ENCODE results near the gene XG.
A peak's percentile ranks its signal among the peaks of the same experiment; 100 is the strongest.

XG gene

DNA sequence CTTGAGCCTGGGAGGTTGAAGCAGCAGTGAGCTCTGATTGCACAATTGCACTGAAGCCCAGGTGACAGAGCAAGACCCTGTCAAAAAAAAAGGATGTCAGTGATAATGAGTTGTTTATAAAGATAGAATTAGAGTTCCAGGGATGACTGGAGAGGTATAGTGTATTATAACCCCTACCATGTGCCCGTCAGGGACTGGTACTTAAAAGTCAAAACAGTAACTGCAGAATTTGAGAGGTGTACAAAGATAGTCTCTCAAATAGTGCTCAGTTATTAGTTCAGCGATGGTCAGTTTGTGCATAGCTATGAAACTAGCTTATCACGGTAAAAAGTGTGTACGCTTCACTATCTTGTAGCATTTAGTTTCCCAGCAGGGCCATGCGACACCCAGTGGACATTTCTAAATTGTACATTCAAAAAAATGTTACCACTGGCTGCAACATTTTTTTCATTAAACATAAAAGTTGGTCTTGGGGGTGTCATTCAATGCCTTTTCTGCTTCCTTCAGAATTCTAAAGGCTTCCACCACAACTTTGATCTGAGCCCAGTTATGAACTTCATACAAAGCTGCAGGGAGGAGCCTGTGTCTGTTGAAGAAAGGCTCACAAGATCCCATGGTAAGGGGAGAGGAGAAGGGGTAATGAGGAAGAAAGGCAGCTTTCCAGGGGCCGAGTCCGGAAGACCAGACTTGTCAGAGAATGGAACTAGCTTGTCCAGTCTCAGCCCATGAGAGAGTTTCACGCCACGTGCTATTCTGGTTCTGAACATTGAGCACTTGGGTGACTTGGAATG, 67.7 kb downstream of the XG start:
- no peak overlapping the region for H3K27ac ChIP-seq (replicated peaks)
- H3K27me3 ChIP-seq (ENCODE audit: insufficient read depth, poor library complexity, severe bottlenecking) = no peaks in the 10 kb centered on the region
- TF ChIP-seq CTCF (IDR thresholded peaks at IDR 0.05; ENCODE audit: insufficient read depth, low read length) = no peak
- TF ChIP-seq REST (IDR thresholded peaks at IDR 0.05; ENCODE audit: insufficient replicate concordance, low read depth) = no peak
- TF ChIP-seq GABPA (IDR thresholded peaks at IDR 0.05; ENCODE audit: low read depth) = no peak
- TF ChIP-seq POLR2AphosphoS5 (IDR thresholded peaks at IDR 0.05; ENCODE audit: low read depth) = no peak
- no peak for TF ChIP-seq SPI1 (IDR thresholded peaks at IDR 0.05; ENCODE audit: borderline replicate concordance, low read depth)
- DNase-seq (ENCODE audit: low read depth in 1 of 2, low spot score in 1 of 2) = peak in 1 of 2 experiments; percentile 14
- no peak overlapping the region for H3K4me3 ChIP-seq (replicated peaks; ENCODE audit: insufficient read depth, low read length)

DNA sequence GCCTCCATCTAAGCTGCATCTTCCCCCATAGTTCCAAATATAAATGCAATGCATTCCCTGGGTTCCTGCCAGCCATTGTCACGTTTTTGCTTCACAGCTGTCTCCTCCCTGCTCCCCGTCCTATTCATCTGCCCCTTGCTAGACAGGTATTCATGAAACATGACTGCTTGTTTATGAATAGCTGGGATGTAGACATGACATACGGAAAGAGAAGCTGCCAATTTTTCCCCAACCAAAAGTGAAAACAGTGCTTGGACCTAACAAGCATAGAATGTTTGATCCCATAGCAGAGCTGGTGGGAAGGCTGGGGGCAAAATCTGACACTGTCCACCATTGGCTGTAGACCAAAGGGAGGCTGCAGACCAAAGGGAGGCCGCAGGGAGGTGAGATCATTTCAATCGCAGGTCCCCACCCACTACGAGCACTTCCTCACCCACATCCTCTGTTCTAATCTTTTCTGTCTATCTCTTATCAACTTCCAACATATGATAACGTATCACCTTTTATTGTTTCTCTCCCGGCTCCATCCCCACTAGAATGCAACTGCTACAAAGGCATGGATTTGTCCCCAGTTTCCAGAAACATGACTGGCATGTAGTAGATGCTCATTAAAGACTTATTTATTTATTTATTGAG, 68.4 kb downstream of the XG start:
- H3K4me3 ChIP-seq (replicated peaks; ENCODE audit: insufficient read depth, low read length) = no peak overlapping the region

GRCh38 chrX:2823795-2824386, 72.1 kb downstream of the XG start:
- no peak for DNase-seq (ENCODE audit: low read depth in 1 of 2, low spot score in 1 of 2)
- H3K27ac ChIP-seq (replicated peaks) = no peak overlapping the region
- no peak for TF ChIP-seq GABPA (IDR thresholded peaks at IDR 0.05; ENCODE audit: low read depth)
- H3K27me3 ChIP-seq (ENCODE audit: insufficient read depth, poor library complexity, severe bottlenecking) = peaks cover 9% of the 10 kb centered on the region
- no peak overlapping the region for H3K4me3 ChIP-seq (replicated peaks; ENCODE audit: insufficient read depth, low read length)

More for the DNA sequence above, 68.4 kb downstream of the XG start:
- no peak for TF ChIP-seq SPI1 (IDR thresholded peaks at IDR 0.05; ENCODE audit: borderline replicate concordance, low read depth)
- H3K27me3 ChIP-seq (ENCODE audit: insufficient read depth, poor library complexity, severe bottlenecking) = no peaks in the 10 kb centered on the region
- no peak for DNase-seq (ENCODE audit: low read depth in 1 of 2, low spot score in 1 of 2)
- no peak overlapping the region for H3K27ac ChIP-seq (replicated peaks)

GRCh38 chrX:2824886-2825285, 73.0 kb downstream of the XG start:
- Histone ChIP-seq H3K4me3 (replicated peaks; ENCODE audit: insufficient read depth, low read length) (no peak overlapping the region), H3K27me3 (ENCODE audit: insufficient read depth, poor library complexity, severe bottlenecking) (peaks cover 11% of the 10 kb centered on the region), H3K27ac (replicated peaks) (no peak overlapping the region)
- DNase-seq (ENCODE audit: low read depth in 1 of 2, low spot score in 1 of 2) = no peak
- no peak for TF ChIP-seq SPI1 (IDR thresholded peaks at IDR 0.05; ENCODE audit: borderline replicate concordance, low read depth)
- no peak for TF ChIP-seq CTCF (IDR thresholded peaks at IDR 0.05; ENCODE audit: insufficient read depth, low read length)
- TF ChIP-seq GABPA (IDR thresholded peaks at IDR 0.05; ENCODE audit: low read depth) = no peak
- TF ChIP-seq REST (IDR thresholded peaks at IDR 0.05; ENCODE audit: insufficient replicate concordance, low read depth) = no peak
- TF ChIP-seq POLR2AphosphoS5 (IDR thresholded peaks at IDR 0.05; ENCODE audit: low read depth) = no peak

Data from HL-60 (cell line).